Measurements from ENCODE around the gene LRRC47.

LRRC47 gene

DNA sequence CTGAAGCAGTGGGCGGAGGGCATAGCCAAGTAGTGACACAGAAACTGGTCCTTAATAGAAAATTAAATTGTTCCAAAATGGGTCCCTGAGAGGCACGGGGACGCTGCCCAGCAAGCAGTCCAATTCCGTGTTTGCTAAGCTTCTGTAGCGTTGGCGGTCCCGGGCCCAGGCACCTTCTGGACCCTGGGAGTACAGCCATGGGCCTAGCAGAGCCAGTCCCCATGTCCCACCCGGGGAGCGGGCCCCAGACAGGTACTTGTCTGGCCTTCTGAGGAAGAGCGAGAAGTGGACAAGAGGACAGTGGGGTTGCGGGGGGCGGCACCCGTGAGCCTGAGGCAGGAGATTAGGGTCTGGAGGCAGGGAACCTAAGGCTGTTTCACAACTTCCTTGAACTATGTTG lies 55.5 kb downstream of the LRRC47 start:
- no peak overlapping the region for H3K4me3 ChIP-seq (ENCODE audit: low read depth, low read length)
- no peaks in the 10 kb centered on the region for H3K27me3 ChIP-seq (ENCODE audit: insufficient read depth, low read depth, severe bottlenecking)
- TF ChIP-seq, protein P1, sequence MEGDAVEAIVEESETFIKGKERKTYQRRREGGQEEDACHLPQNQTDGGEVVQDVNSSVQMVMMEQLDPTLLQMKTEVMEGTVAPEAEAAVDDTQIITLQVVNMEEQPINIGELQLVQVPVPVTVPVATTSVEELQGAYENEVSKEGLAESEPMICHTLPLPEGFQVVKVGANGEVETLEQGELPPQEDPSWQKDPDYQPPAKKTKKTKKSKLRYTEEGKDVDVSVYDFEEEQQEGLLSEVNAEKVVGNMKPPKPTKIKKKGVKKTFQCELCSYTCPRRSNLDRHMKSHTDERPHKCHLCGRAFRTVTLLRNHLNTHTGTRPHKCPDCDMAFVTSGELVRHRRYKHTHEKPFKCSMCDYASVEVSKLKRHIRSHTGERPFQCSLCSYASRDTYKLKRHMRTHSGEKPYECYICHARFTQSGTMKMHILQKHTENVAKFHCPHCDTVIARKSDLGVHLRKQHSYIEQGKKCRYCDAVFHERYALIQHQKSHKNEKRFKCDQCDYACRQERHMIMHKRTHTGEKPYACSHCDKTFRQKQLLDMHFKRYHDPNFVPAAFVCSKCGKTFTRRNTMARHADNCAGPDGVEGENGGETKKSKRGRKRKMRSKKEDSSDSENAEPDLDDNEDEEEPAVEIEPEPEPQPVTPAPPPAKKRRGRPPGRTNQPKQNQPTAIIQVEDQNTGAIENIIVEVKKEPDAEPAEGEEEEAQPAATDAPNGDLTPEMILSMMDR (IDR thresholded peaks at IDR 0.05; ENCODE audit: low read depth, low read length), result no peak
- H3K27ac ChIP-seq, result no peak overlapping the region
- H3K9me3 ChIP-seq (ENCODE audit: severe bottlenecking), result no peaks in the 10 kb centered on the region
- H3K36me3 ChIP-seq, result peaks cover 60% of the 10 kb centered on the region
- DNase-seq, result no peak

DNA sequence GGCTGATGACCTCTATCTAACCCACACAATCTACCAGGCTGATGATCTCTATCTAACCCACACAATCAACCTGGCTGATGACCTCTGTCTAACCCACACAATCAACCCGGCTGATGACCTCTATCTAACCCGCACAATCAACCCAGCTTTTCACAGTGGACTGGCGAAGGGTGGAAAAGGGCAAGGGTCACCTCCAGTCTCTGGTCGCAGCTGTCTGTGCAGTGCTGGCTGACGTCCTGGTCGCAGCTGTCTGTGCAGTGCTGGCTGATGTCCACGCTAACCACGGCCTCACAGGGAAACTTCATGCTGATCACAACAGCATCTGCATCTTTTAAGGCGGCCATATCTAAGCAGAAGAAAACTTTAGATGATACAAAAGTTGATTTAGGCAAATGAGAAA lies 56.3 kb downstream of the LRRC47 start:
- Histone ChIP-seq H3K36me3 (peaks cover 67% of the 10 kb centered on the region), H3K4me3 (ENCODE audit: low read depth, low read length) (no peak overlapping the region), H3K27me3 (ENCODE audit: insufficient read depth, low read depth, severe bottlenecking) (no peaks in the 10 kb centered on the region), H3K27ac (no peak overlapping the region), H3K9me3 (ENCODE audit: severe bottlenecking) (no peaks in the 10 kb centered on the region)
- TF ChIP-seq, protein P1 (IDR thresholded peaks at IDR 0.05; ENCODE audit: low read depth, low read length), result no peak
- no peak for DNase-seq

DNA sequence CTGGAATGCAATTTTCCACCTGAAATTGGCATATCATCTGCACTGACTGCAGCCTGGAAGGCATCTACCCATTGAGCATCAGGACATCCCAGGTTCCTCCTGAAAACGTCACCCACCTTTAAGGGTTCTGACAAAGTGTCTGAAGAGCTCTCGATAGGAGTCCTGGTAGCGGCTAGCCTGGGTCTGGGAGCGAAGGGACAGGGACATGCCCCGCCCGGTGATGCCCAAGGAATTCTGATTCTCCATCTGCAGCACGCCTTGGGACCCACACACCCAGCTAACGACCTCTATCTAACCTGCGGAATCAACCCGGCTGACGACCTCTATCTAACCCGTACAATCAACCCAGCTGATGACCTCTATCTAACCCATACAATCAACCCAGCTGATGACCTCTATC lies 57.4 kb downstream of the LRRC47 start:
- Histone ChIP-seq H3K9me3 (ENCODE audit: severe bottlenecking) (no peaks in the 10 kb centered on the region), H3K36me3 (peaks cover 78% of the 10 kb centered on the region), H3K27me3 (ENCODE audit: insufficient read depth, low read depth, severe bottlenecking) (no peaks in the 10 kb centered on the region), H3K27ac (no peak overlapping the region), H3K4me3 (ENCODE audit: low read depth, low read length) (no peak overlapping the region)
- DNase-seq, result no peak
- TF ChIP-seq, protein P1 (IDR thresholded peaks at IDR 0.05; ENCODE audit: low read depth, low read length), result no peak

DNA sequence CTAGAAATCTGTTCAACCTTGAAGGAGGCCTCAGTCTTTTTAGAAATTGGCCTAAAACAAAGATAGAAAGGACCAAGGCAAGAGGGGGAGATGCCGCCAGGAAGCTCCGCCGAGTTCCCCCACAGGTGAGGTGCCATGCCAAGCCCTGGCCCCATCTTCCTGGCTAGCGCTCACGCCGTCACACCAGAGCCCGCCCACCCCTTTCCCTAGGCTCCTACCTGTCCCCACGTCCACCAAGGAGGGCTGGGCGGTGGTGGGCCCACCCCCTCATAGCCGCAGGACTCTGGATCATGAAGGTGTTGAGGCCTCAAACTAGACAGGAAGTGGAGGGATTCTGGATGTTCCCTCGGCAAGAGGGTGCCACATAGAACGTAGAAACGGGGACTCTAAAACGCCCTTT lies 59.6 kb downstream of the LRRC47 start:
- Histone ChIP-seq H3K36me3 (peaks cover 83% of the 10 kb centered on the region), H3K9me3 (ENCODE audit: severe bottlenecking) (no peaks in the 10 kb centered on the region), H3K4me3 (ENCODE audit: low read depth, low read length) (no peak overlapping the region), H3K27ac (no peak overlapping the region), H3K27me3 (ENCODE audit: insufficient read depth, low read depth, severe bottlenecking) (no peaks in the 10 kb centered on the region)
- no peak for DNase-seq
- TF ChIP-seq, protein P1 (IDR thresholded peaks at IDR 0.05; ENCODE audit: low read depth, low read length), result no peak

DNA sequence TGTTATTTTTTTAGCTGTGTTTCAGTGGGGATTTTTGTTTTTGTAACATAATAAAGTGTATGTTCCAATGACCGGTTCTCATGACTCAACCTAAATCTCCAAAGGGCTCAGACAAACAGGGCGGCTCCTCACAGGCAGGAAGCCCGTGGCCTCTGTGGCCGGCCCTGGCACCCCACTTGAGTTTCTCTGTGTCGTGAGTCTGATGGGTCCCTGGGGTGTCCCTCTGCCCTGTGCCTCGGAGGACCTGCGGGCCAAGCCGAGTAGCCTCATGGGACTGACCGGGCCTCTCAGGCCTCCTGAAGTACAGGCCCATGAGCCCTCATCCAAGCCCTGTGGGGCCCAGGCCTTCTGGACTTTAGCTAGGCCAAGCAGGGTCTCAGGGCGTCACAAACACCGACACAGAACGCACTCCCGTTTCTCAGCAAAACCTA lies 60.2 kb downstream of the LRRC47 start:
- TF ChIP-seq, protein P1 (IDR thresholded peaks at IDR 0.05; ENCODE audit: low read depth, low read length), result no peak
- no peak for DNase-seq
- Histone ChIP-seq H3K27ac (no peak overlapping the region; the same call in 1 of the 2 replicates), H3K4me3 (ENCODE audit: low read depth, low read length) (no peak overlapping the region), H3K9me3 (ENCODE audit: severe bottlenecking) (no peaks in the 10 kb centered on the region), H3K27me3 (ENCODE audit: insufficient read depth, low read depth, severe bottlenecking) (no peaks in the 10 kb centered on the region), H3K36me3 (peaks cover 84% of the 10 kb centered on the region)

DNA sequence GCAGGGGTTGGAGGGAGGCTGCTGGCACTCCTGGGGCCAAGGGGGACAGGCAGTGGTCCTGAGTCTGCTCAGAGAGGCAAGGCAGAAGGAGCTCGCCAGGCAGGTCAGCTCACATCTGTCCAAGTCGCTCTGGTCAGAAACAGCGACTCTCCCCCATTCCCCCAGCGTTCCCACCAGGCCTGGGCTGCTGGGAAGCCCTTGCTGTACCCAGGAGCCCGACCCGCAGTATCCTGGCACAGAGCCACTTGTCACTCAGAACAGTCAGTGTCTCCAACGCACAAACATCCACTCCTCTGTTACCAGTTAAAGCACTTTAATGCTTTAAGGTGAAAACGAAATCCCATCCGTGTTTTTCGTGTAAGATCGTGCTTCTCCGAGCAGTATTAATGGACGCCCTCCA lies 60.6 kb downstream of the LRRC47 start:
- H3K36me3 ChIP-seq, result peaks cover 87% of the 10 kb centered on the region
- no peak for DNase-seq

More for the DNA sequence above, 60.6 kb downstream of the LRRC47 start:
- no peak overlapping the region for H3K4me3 ChIP-seq (ENCODE audit: low read depth, low read length)
- peak overlapping the region; percentile 31 for H3K27ac ChIP-seq
- H3K27me3 ChIP-seq (ENCODE audit: insufficient read depth, low read depth, severe bottlenecking), result no peaks in the 10 kb centered on the region
- TF ChIP-seq, protein P1 (IDR thresholded peaks at IDR 0.05; ENCODE audit: low read depth, low read length), result no peak
- H3K9me3 ChIP-seq (ENCODE audit: severe bottlenecking), result no peaks in the 10 kb centered on the region

Data from WERI-Rb-1 (cell line).